ENCODE results near the gene IQCF5.

DNA sequence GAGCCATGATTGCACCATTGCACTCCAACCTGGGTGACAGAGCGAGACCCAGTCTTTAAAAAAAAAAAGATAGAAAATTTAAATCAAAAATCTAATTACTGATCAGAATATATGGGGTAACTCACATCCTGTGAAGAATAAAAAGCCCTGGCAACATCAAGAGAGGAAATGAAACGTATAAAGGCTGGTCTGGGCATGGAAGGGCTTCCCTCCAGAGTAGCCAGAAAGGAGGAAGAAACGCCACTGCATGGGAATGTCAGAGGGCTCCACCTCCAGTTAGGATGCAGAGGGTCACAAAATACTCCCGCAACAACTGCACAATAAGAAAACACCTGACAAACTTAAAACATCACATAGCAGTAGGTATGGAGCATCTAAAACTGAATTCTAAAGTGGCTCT, 32.6 kb upstream of the IQCF5 start:
- TF ChIP-seq, protein P1, sequence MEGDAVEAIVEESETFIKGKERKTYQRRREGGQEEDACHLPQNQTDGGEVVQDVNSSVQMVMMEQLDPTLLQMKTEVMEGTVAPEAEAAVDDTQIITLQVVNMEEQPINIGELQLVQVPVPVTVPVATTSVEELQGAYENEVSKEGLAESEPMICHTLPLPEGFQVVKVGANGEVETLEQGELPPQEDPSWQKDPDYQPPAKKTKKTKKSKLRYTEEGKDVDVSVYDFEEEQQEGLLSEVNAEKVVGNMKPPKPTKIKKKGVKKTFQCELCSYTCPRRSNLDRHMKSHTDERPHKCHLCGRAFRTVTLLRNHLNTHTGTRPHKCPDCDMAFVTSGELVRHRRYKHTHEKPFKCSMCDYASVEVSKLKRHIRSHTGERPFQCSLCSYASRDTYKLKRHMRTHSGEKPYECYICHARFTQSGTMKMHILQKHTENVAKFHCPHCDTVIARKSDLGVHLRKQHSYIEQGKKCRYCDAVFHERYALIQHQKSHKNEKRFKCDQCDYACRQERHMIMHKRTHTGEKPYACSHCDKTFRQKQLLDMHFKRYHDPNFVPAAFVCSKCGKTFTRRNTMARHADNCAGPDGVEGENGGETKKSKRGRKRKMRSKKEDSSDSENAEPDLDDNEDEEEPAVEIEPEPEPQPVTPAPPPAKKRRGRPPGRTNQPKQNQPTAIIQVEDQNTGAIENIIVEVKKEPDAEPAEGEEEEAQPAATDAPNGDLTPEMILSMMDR (conservative IDR thresholded peaks at IDR 0.05): no peak
- no peak for TF ChIP-seq ZFX (IDR thresholded peaks at IDR 0.05)
